Measurements from ENCODE around the gene RANBP1. TPM values are rescaled to one million over a fixed set of nuclear protein-coding genes. Genes with fewer than 3 reads are reported as not detected.

RANBP1 gene
- total RNA-seq, 4 donors from 2014 or later = 45.6 to 128 (median 106) TPM

DNA sequence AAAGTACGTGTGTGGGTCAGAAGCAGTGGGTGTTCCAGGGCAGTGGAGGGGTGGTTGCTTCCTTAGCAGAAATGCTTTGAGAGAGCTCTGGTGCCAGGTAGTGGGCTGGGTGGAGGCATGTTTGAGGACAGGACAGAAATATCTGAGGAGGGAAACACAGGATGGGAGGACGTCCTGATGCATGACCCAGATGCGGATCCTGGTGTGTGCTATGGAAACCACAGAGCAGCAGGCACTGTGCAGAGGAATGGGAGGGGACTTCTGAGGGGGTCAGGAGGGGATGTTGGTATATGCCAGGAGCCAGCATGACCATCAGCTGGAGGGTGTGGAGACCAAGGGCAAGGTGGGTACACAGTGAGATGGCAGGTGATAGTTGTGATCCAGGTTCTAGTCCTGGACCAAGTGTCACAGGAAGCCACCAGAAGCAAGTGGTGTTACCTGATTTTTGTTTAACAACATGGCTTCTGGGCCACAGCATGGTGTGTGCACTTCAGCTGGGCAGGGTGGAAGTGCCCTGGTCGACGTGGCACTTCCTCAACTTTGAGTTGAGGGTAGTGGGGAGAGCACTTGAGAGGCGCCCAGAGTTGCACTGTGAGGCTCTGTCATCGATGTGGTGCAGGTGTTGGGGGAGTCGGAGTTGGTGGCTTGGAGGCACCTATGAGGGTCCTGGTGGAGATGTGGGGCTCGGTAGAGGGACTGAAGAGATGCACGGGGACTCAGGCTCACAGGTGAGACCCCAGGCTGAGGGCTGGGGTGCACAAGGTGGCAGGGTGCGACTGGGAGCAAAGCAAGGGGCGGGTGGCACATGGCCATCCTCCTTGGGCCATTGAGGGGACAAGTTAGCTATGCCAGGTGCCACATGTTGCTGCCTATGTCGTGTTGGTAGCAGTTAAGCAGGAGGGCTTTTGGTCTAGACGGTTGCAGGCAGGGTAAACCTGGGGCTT lies 28.3 kb upstream of the RANBP1 start:
- no peaks in the 10 kb centered on the region for H3K9me3 ChIP-seq
- DNase-seq = no peak
- H3K36me3 ChIP-seq = peaks cover 0 to 67% (median 18%) of the 10 kb centered on the region in 4 donors
- intact Hi-C loops (cut with DNase I; ENCODE audit: low total_unique reads) = no loop called here
- H3K4me3 ChIP-seq = no peak overlapping the region
- H3K4me1 ChIP-seq = peaks cover 8 to 26% (median 13%) of the 10 kb centered on the region in 4 donors
- 85 to 88% methylated on average over 3 to 14 of the region's 14 CpGs for WGBS, 2 donors (ENCODE audit: low coverage in 1 of 2)
- TF ChIP-seq POLR2A (IDR thresholded peaks at IDR 0.05) (no peak), CTCF (IDR thresholded peaks at IDR 0.05) (no peak), POLR2AphosphoS5 (IDR thresholded peaks at IDR 0.05) (no peak), EP300 (IDR thresholded peaks at IDR 0.05; ENCODE audit: low read depth) (no peak)
- H3K27ac ChIP-seq = no peak overlapping the region
- H3K27me3 ChIP-seq = no peaks in the 10 kb centered on the region
- in situ Hi-C loops (cut with MboI; ENCODE audit: low pct_ligation_motif_present in 1 of 4, low pct_unique_long_range_greater_than_20kb in 1 of 4, low sequenced_read_pairs in 3 of 4) = no loop called here

GRCh38 chr22:20088263-20088648 lies 27.6 kb upstream of the RANBP1 start:
- WGBS, 2 donors (ENCODE audit: low coverage in 1 of 2) = 85 to 93% methylated on average over 3 to 8 of the region's 8 CpGs
- in situ Hi-C loops (cut with MboI; ENCODE audit: low pct_ligation_motif_present in 1 of 4, low pct_unique_long_range_greater_than_20kb in 1 of 4, low sequenced_read_pairs in 3 of 4) = no loop called here

GRCh38 chr22:20089226-20089976 lies 26.5 kb upstream of the RANBP1 start:
- peaks cover 0 to 85% (median 20%) of the 10 kb centered on the region in 4 donors for H3K36me3 ChIP-seq
- in situ Hi-C loops (cut with MboI; ENCODE audit: low pct_ligation_motif_present in 1 of 4, low pct_unique_long_range_greater_than_20kb in 1 of 4, low sequenced_read_pairs in 3 of 4) (no loop called here), intact Hi-C loops (cut with DNase I; ENCODE audit: low total_unique reads) (no loop called here)
- H3K27ac ChIP-seq = no peak overlapping the region
- no peak for DNase-seq
- H3K4me3 ChIP-seq = no peak overlapping the region
- H3K4me1 ChIP-seq = peaks cover 0 to 8% (median under 1%) of the 10 kb centered on the region in 4 donors
- no peaks in the 10 kb centered on the region for H3K27me3 ChIP-seq
- no peak for TF ChIP-seq POLR2A (IDR thresholded peaks at IDR 0.05)
- TF ChIP-seq POLR2AphosphoS5 (IDR thresholded peaks at IDR 0.05) = no peak
- TF ChIP-seq EP300 (IDR thresholded peaks at IDR 0.05; ENCODE audit: low read depth) = no peak
- no peak for TF ChIP-seq CTCF (IDR thresholded peaks at IDR 0.05)
- WGBS, 2 donors (ENCODE audit: low coverage in 1 of 2) = 94% methylated on average over 17 of the region's 17 CpGs; no CpG with 5 or more reads in 1 of the 2 donors
- H3K9me3 ChIP-seq = no peaks in the 10 kb centered on the region

More at GRCh38 chr22:20088263-20088648, 27.6 kb upstream of the RANBP1 start:
- Histone ChIP-seq H3K27ac (no peak overlapping the region), H3K36me3 (peaks cover 0 to 74% (median 19%) of the 10 kb centered on the region in 4 donors), H3K9me3 (no peaks in the 10 kb centered on the region), H3K4me1 (peaks cover 2 to 19% (median 7%) of the 10 kb centered on the region in 4 donors), H3K27me3 (no peaks in the 10 kb centered on the region), H3K4me3 (no peak overlapping the region)
- TF ChIP-seq EP300 (IDR thresholded peaks at IDR 0.05; ENCODE audit: low read depth) (no peak), POLR2AphosphoS5 (IDR thresholded peaks at IDR 0.05) (no peak), CTCF (IDR thresholded peaks at IDR 0.05) (no peak), POLR2A (IDR thresholded peaks at IDR 0.05) (no peak)
- intact Hi-C loops (cut with DNase I; ENCODE audit: low total_unique reads) = no loop called here
- no peak for DNase-seq

Data from transverse colon (tissue), 4 donors.